GF-D8 (cell line): ENCODE results near the gene RXFP3.
"Not testable (repeated sequence)": the region's sequence is repeated elsewhere in the genome, so short reads cannot be mapped to it uniquely, and the experiment has no call there.

Source experiments
- DNase-seq: peaks from one replicate; lab custom pipeline; 2025; lab: John Stamatoyannopoulos, UW

Gene RXFP3, protein sequence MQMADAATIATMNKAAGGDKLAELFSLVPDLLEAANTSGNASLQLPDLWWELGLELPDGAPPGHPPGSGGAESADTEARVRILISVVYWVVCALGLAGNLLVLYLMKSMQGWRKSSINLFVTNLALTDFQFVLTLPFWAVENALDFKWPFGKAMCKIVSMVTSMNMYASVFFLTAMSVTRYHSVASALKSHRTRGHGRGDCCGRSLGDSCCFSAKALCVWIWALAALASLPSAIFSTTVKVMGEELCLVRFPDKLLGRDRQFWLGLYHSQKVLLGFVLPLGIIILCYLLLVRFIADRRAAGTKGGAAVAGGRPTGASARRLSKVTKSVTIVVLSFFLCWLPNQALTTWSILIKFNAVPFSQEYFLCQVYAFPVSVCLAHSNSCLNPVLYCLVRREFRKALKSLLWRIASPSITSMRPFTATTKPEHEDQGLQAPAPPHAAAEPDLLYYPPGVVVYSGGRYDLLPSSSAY

DNA sequence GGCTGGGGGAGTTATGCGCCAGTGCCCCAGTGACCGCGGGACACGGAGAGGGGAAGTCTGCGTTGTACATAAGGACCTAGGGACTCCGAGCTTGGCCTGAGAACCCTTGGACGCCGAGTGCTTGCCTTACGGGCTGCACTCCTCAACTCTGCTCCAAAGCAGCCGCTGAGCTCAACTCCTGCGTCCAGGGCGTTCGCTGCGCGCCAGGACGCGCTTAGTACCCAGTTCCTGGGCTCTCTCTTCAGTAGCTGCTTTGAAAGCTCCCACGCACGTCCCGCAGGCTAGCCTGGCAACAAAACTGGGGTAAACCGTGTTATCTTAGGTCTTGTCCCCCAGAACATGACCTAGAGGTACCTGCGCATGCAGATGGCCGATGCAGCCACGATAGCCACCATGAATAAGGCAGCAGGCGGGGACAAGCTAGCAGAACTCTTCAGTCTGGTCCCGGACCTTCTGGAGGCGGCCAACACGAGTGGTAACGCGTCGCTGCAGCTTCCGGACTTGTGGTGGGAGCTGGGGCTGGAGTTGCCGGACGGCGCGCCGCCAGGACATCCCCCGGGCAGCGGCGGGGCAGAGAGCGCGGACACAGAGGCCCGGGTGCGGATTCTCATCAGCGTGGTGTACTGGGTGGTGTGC is at the start of gene RXFP3:
RXFP3 (plus strand) TSS at position 6 of the 636 bp plus-strand sequence; CDS start at position 361, 355 bp downstream.
- no peak for DNase-seq

DNA sequence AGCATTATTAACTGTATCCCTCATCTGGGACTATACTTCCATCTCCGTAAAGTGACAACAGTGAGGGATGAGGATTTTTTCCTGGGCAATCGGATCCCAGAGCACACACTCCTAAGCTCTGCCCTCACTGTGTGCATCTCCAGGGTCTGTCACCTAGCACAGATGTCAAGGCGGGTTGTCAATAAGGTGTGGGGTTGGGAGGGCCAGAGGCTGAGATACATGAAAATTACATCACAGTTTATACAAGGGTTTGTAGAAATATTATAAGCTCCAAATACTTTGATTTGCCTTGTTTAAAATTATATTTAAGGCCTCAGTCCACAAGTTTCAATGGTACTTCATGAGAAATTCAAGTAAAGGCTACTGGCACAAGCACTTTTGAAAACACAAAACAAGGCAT is 48.9 kb upstream of the RXFP3 start:
- DNase-seq: no peak

DNA sequence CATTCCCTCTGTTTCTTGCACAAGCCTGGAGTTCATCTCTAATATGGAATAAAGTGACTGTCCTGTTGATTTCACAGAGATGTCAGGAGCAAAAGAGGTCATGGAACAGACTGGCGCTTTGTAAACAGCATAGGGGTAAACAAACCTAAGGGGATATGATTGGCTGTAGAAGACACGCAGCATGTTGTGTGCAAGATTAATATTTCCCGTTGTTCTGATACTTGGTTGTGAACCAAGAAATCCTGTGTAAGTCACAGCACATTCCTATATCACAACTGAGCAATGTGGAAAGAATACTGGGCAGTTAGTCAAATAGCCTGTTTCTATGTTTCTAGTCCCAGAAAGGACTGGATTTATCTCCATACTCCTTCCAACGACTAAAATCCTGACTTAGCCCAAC is 47.6 kb upstream of the RXFP3 start:
- DNase-seq: no peak

DNA sequence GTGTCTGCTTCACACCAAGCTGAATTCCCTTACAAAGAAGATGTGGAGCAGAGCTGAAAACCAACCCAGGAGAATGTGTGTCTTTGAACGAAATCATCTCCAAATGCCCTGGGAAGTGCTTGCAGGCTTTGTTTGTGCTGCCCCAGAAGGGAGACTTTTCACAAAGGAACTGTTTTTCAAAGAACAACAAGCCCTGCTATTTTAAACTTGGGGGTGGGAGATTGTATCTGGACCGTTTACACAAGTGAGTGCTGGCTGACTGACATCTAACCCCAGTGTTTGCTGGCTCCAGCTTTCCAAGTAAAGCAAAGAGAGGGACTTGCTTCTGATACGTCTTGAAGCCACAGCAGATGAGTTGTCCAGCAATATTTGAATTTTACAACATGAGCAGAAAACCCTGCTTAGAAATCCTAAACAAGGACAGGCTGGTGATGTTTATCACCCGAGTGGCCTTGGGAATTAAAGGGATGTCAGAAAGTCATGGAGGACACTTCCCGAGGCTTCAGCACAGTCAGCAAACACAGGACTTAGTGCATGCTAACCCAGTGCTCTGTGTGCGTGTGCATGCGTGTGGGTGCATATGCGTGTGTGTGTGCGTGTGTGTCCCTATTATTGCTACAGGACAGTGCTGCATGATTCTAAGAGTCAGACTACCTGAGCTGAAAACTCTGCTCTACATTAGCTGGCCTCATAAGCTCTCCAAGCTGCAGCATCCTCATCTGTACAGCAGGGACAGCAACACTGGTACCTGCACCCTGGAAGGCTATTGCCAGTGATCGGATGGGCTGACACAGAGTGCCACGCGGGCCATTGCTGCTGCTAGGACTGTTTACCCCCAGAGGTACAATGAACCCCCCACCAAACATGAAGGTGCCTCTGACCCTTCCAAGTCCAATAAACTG is 45.8 kb upstream of the RXFP3 start:
- DNase-seq: no peak

DNA sequence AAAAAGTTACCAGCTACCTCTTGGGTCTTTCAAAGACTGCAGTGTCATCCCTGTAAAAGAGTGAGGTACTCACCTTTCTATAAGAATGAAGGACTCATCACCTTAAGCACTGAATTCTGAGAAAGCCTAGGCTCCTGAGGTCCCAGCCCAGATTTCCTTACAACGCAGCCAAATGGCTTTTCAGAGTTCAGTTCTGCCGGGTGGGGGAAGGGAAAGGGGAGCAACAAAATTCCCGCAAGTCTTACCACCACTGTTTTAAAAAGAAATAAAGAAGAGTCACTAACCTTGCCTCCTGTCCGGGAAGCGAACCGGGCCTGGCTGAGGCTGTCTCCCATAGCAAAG is 44.8 kb upstream of the RXFP3 start:
- DNase-seq: no peak

DNA sequence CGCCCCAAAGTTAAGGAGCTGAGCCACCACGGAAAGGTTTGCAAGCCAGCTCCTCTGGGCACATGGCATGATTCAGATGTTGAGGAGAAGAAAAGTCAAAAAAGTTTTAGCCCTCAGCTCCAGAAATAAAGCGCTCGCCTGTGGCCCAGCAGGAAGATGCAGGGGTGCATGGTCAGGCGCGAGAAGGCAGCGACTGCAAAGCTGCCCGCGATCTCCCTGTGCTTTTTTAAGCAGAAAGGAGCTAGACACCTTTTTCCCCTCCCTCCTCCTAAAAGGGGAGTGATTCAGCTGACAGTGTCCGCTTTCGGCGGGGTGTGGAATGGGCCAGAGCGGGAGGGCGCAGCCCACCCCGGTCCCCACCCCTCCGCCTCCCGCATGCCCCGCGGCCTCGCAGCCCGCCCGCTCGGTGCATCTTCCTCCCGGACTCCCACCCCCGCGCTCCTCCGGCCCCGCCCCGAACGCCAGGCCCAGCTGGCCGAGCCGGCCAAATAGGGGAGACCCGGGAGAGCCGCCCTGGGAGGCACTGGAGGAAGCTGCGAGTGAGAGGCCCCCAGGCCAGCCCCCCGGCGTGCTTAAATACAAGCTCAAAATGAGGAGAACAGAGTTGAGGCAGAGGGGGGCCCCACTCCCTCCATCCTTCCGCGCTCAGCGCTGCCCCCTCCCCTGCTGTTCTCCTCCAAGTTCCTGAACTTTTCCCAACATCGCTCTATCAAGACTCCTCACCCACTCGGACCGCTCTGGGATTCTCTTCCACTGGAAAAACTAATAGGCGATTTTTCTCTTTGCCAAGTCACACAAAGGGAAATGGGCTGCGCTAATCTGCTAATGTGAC is 44.2 kb upstream of the RXFP3 start, which contains the start of gene ADAMTS12:
ADAMTS12 (minus strand) TSS at position 203 of the 832 bp plus-strand sequence; CDS start at position 69, 134 bp downstream.
- DNase-seq: no peak

DNA sequence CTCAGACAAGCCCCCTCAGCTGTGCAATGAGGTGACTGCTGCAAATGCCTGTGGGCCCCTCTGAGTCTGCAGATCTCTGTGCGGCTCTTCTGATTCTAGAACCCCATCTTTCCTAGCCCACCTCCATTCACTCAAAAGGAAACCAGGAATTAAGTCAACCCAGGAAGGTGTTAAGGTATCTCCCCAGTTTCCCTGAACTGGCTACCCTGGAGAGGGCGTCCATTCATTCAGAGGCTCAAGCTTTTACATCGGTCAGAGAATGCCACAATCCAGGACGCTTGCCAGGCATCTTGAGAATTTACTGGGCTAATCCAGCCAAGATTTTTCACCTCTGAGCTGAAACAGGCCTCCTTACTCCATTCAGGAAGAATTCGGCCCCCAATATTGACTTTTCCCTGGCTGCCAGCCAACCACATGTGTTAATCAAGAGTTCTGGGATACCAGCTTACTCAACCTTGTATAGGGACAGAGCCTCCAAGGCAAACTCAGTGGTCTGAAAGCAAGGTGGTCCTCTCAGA is 43.5 kb upstream of the RXFP3 start:
- DNase-seq: no peak

DNA sequence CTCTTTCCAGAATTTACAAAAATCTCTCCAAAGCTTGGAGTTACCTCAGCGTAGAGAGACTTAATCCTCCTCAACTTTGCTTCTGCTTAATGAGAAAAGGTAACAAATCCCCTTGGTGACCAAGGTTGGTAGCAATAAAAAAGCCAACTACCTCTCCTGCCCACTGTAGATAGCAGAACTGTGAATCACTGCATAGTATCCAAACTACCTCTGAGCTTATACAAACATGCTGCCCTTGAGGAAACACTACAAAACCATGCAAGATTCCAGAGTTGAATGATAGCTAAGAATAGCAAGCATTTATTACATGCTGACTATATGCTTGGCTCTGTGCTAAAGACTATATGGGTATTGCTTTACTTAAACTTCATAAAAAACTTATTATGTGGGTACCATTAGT is 41.6 kb upstream of the RXFP3 start:
- no peak for DNase-seq

DNA sequence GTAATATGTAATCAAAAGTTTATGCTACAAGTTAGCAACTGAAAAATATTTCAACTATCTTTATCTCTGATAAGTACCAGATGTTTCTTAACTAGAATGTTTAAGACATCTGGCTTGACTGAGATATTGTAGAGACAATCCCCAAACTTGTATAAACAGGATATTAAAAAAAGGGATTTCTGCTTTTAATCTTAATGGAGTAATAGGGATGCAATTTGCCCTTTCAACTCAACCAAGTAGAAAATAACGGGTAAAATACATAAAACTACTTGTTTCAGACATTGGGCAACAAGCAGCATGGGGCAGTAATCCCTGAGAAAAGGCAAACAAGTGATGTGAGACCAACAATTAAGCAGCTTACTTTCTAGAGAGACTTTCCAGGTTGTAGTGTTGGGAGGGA is 35.0 kb upstream of the RXFP3 start:
- no peak for DNase-seq

DNA sequence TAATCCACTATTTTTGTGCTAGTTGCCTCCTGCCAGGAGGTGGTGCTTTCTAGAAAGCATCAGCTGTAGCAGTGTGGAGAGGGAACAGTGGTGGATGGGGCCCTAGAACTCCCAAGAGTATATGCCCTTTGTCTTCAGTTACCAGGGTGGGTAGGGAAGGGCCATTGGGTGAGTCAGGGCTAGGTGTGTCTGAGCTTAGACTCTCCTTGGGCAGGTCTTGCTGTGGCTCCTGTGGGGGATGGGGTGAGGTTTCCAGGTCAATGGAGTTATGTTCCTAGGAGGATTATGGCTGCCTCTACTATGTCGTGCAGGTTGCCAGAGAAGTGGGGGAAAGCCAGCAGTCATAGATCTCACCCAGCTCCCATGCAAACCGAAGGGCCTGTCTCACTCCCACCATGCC is 33.1 kb upstream of the RXFP3 start:
- no peak for DNase-seq

DNA sequence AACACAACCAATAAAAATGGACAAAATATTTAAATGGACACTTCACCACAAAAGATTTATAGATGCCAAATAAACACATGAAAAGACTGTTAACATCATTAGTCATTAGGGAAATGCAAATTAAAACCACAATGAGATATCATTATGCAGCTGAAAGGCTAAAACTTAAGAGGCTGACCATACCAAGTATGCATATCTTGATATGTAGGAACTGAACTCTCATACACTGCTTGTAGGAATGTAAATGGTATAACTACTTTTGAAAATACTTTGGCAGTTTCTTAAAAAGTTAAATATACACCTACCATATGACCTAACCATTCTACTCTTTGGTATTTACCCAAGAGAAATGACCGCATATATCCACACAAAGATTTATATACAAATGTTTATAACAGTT is 30.8 kb upstream of the RXFP3 start:
- no peak for DNase-seq

DNA sequence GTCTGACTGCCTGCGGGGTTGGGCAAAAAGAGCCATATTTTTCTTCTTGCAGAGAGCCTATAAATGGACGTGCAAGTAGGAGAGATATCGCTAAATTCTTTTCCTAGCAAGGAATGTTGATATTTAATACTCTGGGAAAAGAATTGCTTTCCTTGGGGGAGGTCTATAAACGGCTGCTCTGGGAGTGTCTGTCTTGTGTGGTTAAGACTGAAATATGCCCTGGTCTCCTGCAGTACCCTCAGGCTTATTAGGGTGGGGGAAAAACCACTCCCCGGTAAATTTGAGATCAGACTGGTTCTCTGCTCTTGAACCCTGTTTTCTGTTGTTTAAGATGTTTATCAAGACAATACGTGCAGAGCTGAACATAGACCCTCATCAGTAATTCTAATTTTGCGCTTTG is 29.9 kb upstream of the RXFP3 start:
- not testable (repeated sequence) for DNase-seq

DNA sequence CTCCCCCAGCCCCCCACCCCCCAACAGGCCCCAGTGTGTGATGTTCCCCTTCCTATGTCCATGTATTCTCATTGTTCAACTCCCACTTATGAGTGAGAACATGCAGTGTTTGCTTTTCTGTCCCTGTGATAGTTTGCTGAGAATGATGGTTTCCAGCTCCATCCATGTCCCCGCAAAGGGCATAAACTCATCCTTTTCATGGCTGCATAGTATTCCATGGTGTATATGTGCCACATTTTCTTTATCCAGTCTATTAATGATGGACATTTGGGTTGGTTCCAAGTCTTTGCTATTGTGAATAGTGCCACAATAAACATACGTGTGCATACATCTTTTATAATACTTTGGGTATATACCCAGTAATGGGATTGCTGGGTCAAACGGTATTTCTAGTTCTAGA is 21.3 kb upstream of the RXFP3 start:
- DNase-seq: not testable (repeated sequence)

DNA sequence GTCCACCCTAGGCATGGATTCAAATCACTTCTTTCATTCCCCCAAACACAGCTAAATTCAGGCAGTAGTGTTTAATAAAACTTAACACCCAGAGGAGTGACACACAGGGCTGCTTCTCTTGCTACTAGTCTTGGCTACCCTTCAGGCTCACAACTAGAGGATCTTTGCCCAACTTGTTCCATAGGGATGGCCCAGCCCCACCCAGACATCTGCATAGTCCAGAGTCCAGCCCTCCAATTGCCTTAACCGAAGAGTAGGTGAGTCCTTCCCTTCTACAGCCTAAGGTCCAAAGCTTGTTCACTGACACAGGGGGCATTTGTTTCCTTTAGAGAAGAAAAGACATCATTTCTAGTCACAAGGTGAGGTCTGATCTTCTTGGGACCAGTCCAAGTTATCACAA is 15.2 kb upstream of the RXFP3 start:
- no peak for DNase-seq

DNA sequence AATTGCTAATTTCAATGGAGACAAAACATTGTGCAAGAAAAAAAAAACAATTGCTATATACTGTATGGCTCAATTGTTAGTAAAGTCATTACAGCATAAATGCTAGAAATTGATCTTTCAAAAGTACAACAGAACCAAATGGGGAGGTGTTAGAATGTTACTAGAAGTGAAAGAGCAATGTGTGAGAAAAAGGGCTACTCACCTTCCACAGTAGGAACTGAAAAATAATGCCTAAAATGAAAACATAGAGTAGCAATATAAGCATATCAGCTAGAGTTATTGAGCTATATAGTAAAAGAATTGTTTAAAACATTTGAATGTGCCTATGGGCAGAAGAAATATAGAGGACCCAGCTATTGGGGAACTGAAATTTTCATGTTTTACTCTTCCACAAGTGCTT is 10.9 kb upstream of the RXFP3 start:
- no peak for DNase-seq

DNA sequence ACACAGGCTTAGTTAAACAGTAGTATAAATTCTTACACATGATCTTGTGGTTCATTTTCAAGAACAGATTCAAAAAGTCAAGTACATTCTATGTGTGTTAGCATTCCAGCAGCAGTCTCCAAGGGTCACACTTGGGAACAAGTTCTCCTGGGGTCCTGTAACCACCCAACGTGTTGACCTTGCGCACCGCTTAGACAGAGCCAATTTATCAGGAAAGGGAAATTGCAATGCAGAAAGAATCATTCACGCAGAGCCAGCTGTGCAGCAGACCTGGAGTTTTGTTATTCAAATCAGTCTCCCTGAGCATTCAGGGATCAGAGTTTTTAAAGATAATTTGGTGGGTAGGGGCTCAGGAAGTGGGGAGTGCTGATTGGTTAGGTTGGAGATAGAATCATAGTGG is 8.5 kb upstream of the RXFP3 start:
- no peak for DNase-seq

DNA sequence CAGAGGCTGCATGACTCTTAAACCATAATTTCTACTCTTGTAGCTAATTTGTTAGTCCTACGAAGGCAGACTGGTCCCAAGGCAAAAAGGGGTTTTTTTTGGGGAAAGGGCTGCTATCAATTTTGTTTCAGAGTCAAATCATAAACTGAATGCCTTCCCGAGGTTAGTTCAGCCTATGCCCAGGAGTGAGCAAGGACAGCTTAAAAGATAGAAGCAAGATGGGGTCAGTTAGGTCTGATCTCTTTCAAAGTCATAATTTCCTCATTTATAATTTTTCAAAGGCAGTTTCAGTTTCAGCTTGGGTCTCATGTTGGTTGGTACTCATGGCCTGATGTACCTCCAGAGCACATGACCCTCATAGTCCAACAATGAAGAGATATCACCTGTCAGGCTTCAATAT is 7.9 kb upstream of the RXFP3 start:
- no peak for DNase-seq

DNA sequence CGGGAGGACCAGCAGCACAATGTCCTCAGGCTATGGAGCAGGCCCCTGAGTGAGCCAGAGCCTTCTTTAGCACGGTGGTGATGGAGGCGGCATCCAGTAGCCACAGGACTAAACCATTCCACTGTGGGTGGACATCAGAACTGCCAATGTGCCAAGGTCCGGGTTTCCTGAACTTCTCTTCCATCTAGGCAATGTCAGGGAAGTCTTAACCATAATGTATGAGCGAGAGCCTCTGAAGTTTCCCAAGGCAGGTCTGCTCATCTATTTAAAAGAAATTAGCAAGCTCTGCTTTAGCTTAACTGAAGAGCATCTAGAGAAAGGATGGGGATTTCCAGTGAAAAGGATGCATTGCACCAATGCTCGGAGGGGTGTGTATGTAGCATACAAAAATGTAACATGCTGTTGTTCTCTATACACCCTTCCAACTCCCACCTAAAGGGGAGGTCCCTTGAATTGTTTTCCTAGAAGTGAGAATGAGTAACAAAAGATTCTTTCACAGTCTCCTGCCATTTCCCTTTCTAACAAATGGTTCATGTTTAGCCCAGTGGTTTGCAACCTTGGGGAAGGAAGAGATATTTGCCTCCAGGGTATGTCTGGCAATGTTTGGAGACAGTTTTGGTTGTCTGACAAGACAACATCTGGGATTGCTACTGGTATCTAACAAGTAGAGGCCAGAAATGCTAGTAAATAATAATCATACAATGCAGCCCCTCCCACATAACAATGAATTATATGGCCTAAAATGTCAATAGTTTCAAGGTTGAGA is 6.1 kb upstream of the RXFP3 start:
- DNase-seq: no peak

DNA sequence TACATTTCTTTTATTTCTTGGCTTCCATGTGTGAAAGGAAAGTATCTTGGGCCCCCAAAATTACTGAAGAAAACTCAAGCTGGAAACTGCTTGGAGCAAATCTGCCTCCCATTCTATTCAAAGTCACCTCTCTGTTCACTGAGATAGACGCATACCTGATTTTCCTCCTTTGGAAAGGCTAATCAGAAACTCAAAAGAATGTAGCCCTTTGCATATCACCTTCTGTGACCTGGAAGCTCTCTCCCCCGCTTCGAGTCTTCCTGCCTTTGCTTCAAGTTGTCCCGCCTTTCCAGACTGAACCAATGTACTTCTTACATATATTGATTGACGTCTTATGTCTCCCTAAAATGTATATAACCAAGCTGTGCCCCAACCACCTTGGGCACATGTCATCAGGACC is 5.0 kb upstream of the RXFP3 start:
- no peak for DNase-seq

DNA sequence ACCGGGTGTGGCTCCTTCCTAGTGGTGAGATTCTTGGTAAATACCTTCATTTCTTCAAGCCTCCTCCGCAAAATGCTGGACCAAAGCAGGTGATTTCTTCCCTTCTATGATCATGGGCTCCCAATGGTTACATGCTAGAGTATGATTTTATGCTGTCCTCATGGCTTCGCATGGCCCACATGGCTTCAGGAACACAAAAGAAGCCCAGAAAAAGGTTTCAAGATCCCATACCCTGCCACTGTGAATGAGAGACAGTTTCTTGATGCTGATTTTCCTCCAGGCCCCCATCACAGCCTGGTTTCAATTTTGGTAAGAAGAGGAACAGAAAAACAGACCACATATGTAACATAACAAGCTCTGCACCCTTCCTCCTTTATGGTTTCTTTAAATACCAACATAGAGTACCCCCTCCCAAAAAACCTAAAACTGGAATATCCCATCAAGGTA is 2.4 kb upstream of the RXFP3 start:
- DNase-seq: no peak

DNA sequence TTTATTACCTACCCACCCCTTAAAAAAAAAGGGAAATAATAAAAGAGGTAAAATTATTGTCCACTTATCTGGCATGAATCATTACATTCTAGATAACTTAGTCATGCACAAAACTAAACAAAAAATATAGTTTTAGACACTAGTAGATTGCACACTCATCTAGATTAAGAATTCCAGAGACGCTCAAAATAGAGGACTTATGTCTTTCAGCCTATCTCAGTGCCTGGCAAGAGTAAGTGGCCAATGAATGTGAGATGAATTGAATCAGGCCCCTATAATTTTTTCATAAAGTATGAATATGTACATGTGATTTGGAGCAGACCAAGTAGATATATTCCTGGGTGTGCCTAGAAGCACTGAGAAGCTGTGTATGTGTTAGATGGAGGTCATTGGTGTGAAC is 2.0 kb upstream of the RXFP3 start:
- no peak for DNase-seq
